Activated naive CD8-positive, alpha-beta T cell treated with anti-CD3 and anti-CD28 coated beads, Interleukin-2, amount 10 ng/mL, durations not matched to agents 7 days and 5 days (primary cell): ENCODE data around the gene FXYD5. TPM values are rescaled to one million over a fixed set of nuclear protein-coding genes. Genes with fewer than 3 reads are reported as not detected.

Experiments used
- ATAC-seq: fragments of 150-1000 bp; cut with Tn5 transposase; one replicate; pipeline ENCODE4 v1.10.0; 2021; ENCODE audit warnings: low read depth, moderate library complexity
- POLR2A ChIA-PET: fragments of 350-600 bp; sonication (Branson Sonifier 250); formaldehyde crosslinking; loops from one replicate; lab custom pipeline; 2021; ENCODE audit warnings: antibody characterized with exemption; lab: Charles Lee
- DNase-seq: peaks from one replicate; pipeline ENCODE4 v3.0.0; 2021
- H3K27ac Mint-ChIP-seq: one replicate; pipeline ENCODE4 v1.8.0; 2022; ENCODE audit warnings: mild to moderate bottlenecking, mixed read lengths
- H3K27me3 Mint-ChIP-seq: one replicate; pipeline ENCODE4 v1.8.0; 2022; ENCODE audit warnings: mild to moderate bottlenecking, moderate library complexity, mixed read lengths
- H3K36me3 Mint-ChIP-seq: one replicate; pipeline ENCODE4 v1.8.0; 2021; ENCODE audit warnings: mild to moderate bottlenecking, mixed read lengths
- H3K4me1 Mint-ChIP-seq: one replicate; pipeline ENCODE4 v1.8.0; 2021; ENCODE audit warnings: mixed read lengths
- H3K4me3 Mint-ChIP-seq: one replicate; pipeline ENCODE4 v1.8.0; 2022; ENCODE audit warnings: mild to moderate bottlenecking, moderate library complexity, mixed read lengths
- H3K9me3 Mint-ChIP-seq: one replicate; pipeline ENCODE4 v1.8.0; 2021; ENCODE audit warnings: mixed read lengths
- total RNA-seq, 2 experiments: library from RNA; stranded (reverse); gene quantifications; one replicate each; pipeline ENCODE4 v1.2.3, GENCODE V29; 2021

Gene FXYD5
- total RNA-seq, 2 experiments from 2014 or later, result 353 to 360 TPM

GRCh38 chr19:35213663-35214632 is 59.4 kb downstream of the FXYD5 start:
- Mint-ChIP-seq H3K4me1 (peaks cover 54% of the 10 kb centered on the region), H3K27me3 (no peaks in the 10 kb centered on the region), H3K36me3 (peaks cover 5% of the 10 kb centered on the region), H3K27ac (peak overlapping the region; percentile 94), H3K9me3 (no peaks in the 10 kb centered on the region), H3K4me3 (peak overlapping the region; percentile 43)
- DNase-seq (peak; percentile 49), ATAC-seq (peak; percentile 28)
- POLR2A ChIA-PET, result interaction anchor here (0.7 to 1.6 kb wide), 2 partner anchors 60 to 71 kb away, joined by 3 to 10 read pairs; partner anchors contain the start of genes FXYD5 and FXYD7

- peaks cover 48% of the 10 kb centered on the region for H3K4me1 Mint-ChIP-seq
- POLR2A ChIA-PET, result interaction anchor here (1.4 to 1.6 kb wide), 3 partner anchors 9 to 73 kb away, joined by 3 to 10 read pairs (median 4); partner anchors contain the start of gene FXYD5
Observed at GRCh38 chr19:35214766-35215422, 60.4 kb downstream of the FXYD5 start.

GRCh38 chr19:35216016-35216832 is 61.7 kb downstream of the FXYD5 start:
- no peaks in the 10 kb centered on the region for H3K27me3 Mint-ChIP-seq
- peaks cover 43% of the 10 kb centered on the region for H3K4me1 Mint-ChIP-seq
- ATAC-seq (no peak), DNase-seq (no peak)
- H3K9me3 Mint-ChIP-seq, result peaks cover 3% of the 10 kb centered on the region
- POLR2A ChIA-PET, result interaction anchor here (0.6 to 1.4 kb wide), 4 partner anchors 10 to 75 kb away, joined by 3 to 4 read pairs (median 4); no protein-coding TSS in a partner anchor
- no peak overlapping the region for H3K4me3 Mint-ChIP-seq
- H3K36me3 Mint-ChIP-seq, result peaks cover 3% of the 10 kb centered on the region
- H3K27ac Mint-ChIP-seq, result no peak overlapping the region

More at GRCh38 chr19:35214766-35215422, 60.4 kb downstream of the FXYD5 start:
- Mint-ChIP-seq H3K36me3 (peaks cover 5% of the 10 kb centered on the region), H3K27me3 (no peaks in the 10 kb centered on the region), H3K4me3 (no peak overlapping the region), H3K27ac (peak overlapping the region; percentile 10), H3K9me3 (peaks cover 3% of the 10 kb centered on the region)
- DNase-seq, result no peak
- no peak for ATAC-seq

GRCh38 chr19:35216833-35217648 is 62.5 kb downstream of the FXYD5 start:
- no peak overlapping the region for H3K27ac Mint-ChIP-seq

GRCh38 chr19:35217649-35217990 is 63.1 kb downstream of the FXYD5 start:
- ATAC-seq, result no peak
- peaks cover 30% of the 10 kb centered on the region for H3K4me1 Mint-ChIP-seq
- no peak overlapping the region for H3K4me3 Mint-ChIP-seq
- DNase-seq, result no peak
- H3K36me3 Mint-ChIP-seq, result no peaks in the 10 kb centered on the region
- POLR2A ChIA-PET, result interaction anchor here (0.6 to 1.2 kb wide), 5 partner anchors 28 to 150 kb away, joined by 3 to 6 read pairs (median 3); partner anchors contain the start of genes FXYD7 and USF2
- peaks cover 3% of the 10 kb centered on the region for H3K9me3 Mint-ChIP-seq
- no peak overlapping the region for H3K27ac Mint-ChIP-seq
- H3K27me3 Mint-ChIP-seq, result no peaks in the 10 kb centered on the region

More at GRCh38 chr19:35216833-35217648, 62.5 kb downstream of the FXYD5 start:
- peaks cover 3% of the 10 kb centered on the region for H3K36me3 Mint-ChIP-seq
- peaks cover 36% of the 10 kb centered on the region for H3K4me1 Mint-ChIP-seq
- peak; percentile 52 for DNase-seq
- H3K27me3 Mint-ChIP-seq, result no peaks in the 10 kb centered on the region
- peaks cover 3% of the 10 kb centered on the region for H3K9me3 Mint-ChIP-seq
- no peak overlapping the region for H3K4me3 Mint-ChIP-seq
- ATAC-seq, result peak; percentile 21
- POLR2A ChIA-PET, result interaction anchor here (0.6 to 1.2 kb wide), 7 partner anchors 51 to 150 kb away, joined by 3 to 6 read pairs (median 3); partner anchors contain the start of genes FXYD7 and USF2

- Mint-ChIP-seq H3K27me3 (no peaks in the 10 kb centered on the region), H3K27ac (no peak overlapping the region), H3K36me3 (no peaks in the 10 kb centered on the region), H3K4me1 (peaks cover 21% of the 10 kb centered on the region), H3K4me3 (no peak overlapping the region), H3K9me3 (peaks cover 3% of the 10 kb centered on the region)
- ATAC-seq (no peak), DNase-seq (no peak)
- POLR2A ChIA-PET, result no interaction called here
Observed at GRCh38 chr19:35219008-35219407, 64.5 kb downstream of the FXYD5 start.

Other genes starting within 250 kb of the FXYD5 start
- gene ZNF30, start 227.8 kb upstream of the FXYD5 start, total RNA-seq, result 1 to 10 TPM; 5.7 to 5.9 TPM
- 10 to 100 TPM; 21.4 to 24.9 TPM for gene ZNF792, start 190.5 kb upstream of the FXYD5 start, total RNA-seq
- 100 to 1,000 TPM; 173 to 187 TPM for gene GRAMD1A, start 154.4 kb upstream of the FXYD5 start, total RNA-seq
- 1 to 10 TPM in 1 of 2 experiments, under 1 TPM in 1; 0.85 to 1.2 TPM for gene SCN1B, start 124.3 kb upstream of the FXYD5 start, total RNA-seq
- under 1 TPM in 1 of 2 experiments, not detected in 1; 0.20 TPM for gene HPN, start 113.0 kb upstream of the FXYD5 start, total RNA-seq
- gene FXYD3, start 38.9 kb upstream of the FXYD5 start, total RNA-seq, result not detected
- under 1 TPM; 0.28 to 0.44 TPM for gene LGI4, start 19.7 kb upstream of the FXYD5 start, total RNA-seq
- not detected for gene FXYD1, start 15.9 kb upstream of the FXYD5 start, total RNA-seq
- 1 to 10 TPM; 5.3 to 6.5 TPM for gene FXYD7, start 11.5 kb upstream of the FXYD5 start, total RNA-seq
- not detected for gene FAM187B, start 74.0 kb downstream of the FXYD5 start, total RNA-seq
- 10 to 100 TPM; 33.2 to 36.3 TPM for gene LSR, start 94.3 kb downstream of the FXYD5 start, total RNA-seq
- gene USF2, start 114.2 kb downstream of the FXYD5 start, total RNA-seq, result 100 to 1,000 TPM; 149 to 159 TPM
- 1 to 10 TPM; 1.0 to 1.1 TPM for gene HAMP, start 127.8 kb downstream of the FXYD5 start, total RNA-seq
- gene MAG, start 137.4 kb downstream of the FXYD5 start, total RNA-seq, result under 1 TPM; 0.11 to 0.39 TPM
- 1 to 10 TPM; 1.7 to 1.8 TPM for gene CD22, start 174.5 kb downstream of the FXYD5 start, total RNA-seq
- gene FFAR1, start 193.2 kb downstream of the FXYD5 start, total RNA-seq, result not detected
- not detected for gene FFAR3, start 203.7 kb downstream of the FXYD5 start, total RNA-seq
- not detected for gene GPR42, start 216.3 kb downstream of the FXYD5 start, total RNA-seq